Measurements from ENCODE around the gene LRRIQ3.

DNA sequence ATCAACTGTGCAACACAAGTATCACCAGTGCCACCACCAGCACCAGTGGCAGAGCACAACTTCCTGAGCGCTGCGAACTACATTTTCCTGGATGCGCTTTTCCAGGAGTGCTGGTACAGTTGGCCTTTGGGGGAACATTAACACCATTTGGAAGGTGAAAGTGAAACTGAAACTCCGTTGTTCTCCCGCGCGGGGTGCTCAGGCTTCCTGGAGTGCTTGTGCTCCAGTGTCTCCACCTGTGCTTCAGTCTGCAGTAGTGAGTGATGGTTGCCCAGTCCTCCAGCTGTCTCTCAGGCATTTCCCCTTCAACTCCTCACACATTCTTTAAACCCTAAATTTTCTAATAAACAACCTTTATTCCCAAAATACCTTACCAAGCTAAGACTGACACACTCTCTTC, 187.8 kb downstream of the LRRIQ3 start:
- TF ChIP-seq, protein P1, sequence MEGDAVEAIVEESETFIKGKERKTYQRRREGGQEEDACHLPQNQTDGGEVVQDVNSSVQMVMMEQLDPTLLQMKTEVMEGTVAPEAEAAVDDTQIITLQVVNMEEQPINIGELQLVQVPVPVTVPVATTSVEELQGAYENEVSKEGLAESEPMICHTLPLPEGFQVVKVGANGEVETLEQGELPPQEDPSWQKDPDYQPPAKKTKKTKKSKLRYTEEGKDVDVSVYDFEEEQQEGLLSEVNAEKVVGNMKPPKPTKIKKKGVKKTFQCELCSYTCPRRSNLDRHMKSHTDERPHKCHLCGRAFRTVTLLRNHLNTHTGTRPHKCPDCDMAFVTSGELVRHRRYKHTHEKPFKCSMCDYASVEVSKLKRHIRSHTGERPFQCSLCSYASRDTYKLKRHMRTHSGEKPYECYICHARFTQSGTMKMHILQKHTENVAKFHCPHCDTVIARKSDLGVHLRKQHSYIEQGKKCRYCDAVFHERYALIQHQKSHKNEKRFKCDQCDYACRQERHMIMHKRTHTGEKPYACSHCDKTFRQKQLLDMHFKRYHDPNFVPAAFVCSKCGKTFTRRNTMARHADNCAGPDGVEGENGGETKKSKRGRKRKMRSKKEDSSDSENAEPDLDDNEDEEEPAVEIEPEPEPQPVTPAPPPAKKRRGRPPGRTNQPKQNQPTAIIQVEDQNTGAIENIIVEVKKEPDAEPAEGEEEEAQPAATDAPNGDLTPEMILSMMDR (conservative IDR thresholded peaks at IDR 0.05 in 1 of 2, IDR thresholded peaks at IDR 0.05 in 1 of 2; ENCODE audit: extremely low read depth in 1 of 2, insufficient read depth in 1 of 2, low read depth in 1 of 2, low read length in 2 of 2), result no peak
- TF ChIP-seq EZH2 (IDR thresholded peaks at IDR 0.05; ENCODE audit: borderline replicate concordance, low read length), result no peak

Data from mammary epithelial cell (primary cell).